ENCODE measurements around the gene MON2. TPM values are rescaled to one million over a fixed set of nuclear protein-coding genes. Genes with fewer than 3 reads are reported as not detected.

Gene MON2
- total RNA-seq, 1 experiment from 2014 or later, result 30.1 TPM

DNA sequence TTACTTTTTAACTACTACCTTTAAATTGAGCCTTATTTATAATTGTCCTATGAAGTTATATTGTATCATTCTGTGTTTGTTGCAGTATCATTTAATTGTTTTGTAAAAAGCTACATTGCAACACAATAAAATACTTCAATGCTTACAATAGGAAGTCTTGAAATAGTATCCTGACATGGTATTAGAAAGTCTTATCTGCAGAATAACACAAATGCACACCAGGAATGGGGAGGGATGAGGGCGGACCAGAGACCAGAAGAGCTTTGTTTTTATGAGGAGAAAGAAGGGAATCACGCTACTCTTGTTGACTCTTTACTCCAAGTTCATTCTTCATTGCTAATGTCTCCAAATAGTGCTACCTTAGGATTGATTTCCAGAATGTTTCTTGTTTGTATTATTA, 120.2 kb downstream of the MON2 start:
- ChIA-PET CTCF (no interaction called here), POLR2A (no interaction called here)
- Histone ChIP-seq H3K27me3 (ENCODE audit: control insufficient read depth, insufficient read depth, low read length) (no peaks in the 10 kb centered on the region), H3K9me3 (ENCODE audit: control insufficient read depth, insufficient read depth, low read depth, low read length) (no peaks in the 10 kb centered on the region), H3K4me1 (ENCODE audit: control insufficient read depth, insufficient read depth, low read length) (no peaks in the 10 kb centered on the region), H3K36me3 (ENCODE audit: control insufficient read depth, insufficient read depth, low read length) (no peaks in the 10 kb centered on the region; the same call in 1 of the 2 replicates), H3K27ac (ENCODE audit: low read length) (no peak overlapping the region), H3K4me3 (ENCODE audit: low read depth in 2 of 2, low read length in 2 of 2) (no peak overlapping the region)
- ATAC-seq (no peak), DNase-seq (ENCODE audit: low read depth, low spot score) (no peak)
- no TSS peak for BruUV-seq (replicated peaks)
- in situ Hi-C loops (cut with HindIII; ENCODE audit: low pct_unique_long_range_greater_than_20kb, low sequenced_read_pairs) (no loop called here), intact Hi-C loops (cut with micrococcal nuclease; ENCODE audit: unreplicated experiment) (no loop called here)
- TF ChIP-seq SIN3A (IDR thresholded peaks at IDR 0.05; ENCODE audit: borderline replicate concordance, insufficient read depth, low read depth, low read length) (no peak), POLR2AphosphoS5 (IDR thresholded peaks at IDR 0.05; ENCODE audit: low read depth, low read length) (no peak), TCF7L2 (IDR thresholded peaks at IDR 0.05; ENCODE audit: low read depth, low read length) (no peak)
- TF ChIP-seq, protein P1, sequence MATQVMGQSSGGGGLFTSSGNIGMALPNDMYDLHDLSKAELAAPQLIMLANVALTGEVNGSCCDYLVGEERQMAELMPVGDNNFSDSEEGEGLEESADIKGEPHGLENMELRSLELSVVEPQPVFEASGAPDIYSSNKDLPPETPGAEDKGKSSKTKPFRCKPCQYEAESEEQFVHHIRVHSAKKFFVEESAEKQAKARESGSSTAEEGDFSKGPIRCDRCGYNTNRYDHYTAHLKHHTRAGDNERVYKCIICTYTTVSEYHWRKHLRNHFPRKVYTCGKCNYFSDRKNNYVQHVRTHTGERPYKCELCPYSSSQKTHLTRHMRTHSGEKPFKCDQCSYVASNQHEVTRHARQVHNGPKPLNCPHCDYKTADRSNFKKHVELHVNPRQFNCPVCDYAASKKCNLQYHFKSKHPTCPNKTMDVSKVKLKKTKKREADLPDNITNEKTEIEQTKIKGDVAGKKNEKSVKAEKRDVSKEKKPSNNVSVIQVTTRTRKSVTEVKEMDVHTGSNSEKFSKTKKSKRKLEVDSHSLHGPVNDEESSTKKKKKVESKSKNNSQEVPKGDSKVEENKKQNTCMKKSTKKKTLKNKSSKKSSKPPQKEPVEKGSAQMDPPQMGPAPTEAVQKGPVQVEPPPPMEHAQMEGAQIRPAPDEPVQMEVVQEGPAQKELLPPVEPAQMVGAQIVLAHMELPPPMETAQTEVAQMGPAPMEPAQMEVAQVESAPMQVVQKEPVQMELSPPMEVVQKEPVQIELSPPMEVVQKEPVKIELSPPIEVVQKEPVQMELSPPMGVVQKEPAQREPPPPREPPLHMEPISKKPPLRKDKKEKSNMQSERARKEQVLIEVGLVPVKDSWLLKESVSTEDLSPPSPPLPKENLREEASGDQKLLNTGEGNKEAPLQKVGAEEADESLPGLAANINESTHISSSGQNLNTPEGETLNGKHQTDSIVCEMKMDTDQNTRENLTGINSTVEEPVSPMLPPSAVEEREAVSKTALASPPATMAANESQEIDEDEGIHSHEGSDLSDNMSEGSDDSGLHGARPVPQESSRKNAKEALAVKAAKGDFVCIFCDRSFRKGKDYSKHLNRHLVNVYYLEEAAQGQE (IDR thresholded peaks at IDR 0.05; ENCODE audit: insufficient read depth in 1 of 2, low read depth in 2 of 2, low read length in 1 of 2), result no peak
- TF ChIP-seq, protein P2, sequence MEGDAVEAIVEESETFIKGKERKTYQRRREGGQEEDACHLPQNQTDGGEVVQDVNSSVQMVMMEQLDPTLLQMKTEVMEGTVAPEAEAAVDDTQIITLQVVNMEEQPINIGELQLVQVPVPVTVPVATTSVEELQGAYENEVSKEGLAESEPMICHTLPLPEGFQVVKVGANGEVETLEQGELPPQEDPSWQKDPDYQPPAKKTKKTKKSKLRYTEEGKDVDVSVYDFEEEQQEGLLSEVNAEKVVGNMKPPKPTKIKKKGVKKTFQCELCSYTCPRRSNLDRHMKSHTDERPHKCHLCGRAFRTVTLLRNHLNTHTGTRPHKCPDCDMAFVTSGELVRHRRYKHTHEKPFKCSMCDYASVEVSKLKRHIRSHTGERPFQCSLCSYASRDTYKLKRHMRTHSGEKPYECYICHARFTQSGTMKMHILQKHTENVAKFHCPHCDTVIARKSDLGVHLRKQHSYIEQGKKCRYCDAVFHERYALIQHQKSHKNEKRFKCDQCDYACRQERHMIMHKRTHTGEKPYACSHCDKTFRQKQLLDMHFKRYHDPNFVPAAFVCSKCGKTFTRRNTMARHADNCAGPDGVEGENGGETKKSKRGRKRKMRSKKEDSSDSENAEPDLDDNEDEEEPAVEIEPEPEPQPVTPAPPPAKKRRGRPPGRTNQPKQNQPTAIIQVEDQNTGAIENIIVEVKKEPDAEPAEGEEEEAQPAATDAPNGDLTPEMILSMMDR (IDR thresholded peaks at IDR 0.05), result no peak

DNA sequence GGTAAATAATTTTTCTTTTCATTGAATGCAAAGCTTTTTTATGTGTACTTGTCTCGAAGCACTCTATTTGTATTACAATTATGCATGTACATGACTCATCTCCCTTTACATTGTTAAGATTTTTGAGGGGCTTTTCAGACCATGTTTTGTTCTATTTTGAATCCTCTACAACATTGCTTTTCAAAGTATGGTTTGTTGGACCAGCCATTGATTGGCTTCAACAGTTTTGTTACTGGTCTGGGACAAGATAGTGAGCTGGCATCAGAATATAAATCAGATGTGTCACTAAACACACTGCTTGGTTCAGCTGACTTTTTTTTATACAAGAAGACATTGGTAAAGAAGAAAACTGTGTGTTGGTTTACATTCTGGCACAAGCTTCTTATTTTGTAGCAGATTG, 122.3 kb downstream of the MON2 start:
- no peak overlapping the region for H3K27ac ChIP-seq (ENCODE audit: low read length)
- no peaks in the 10 kb centered on the region for H3K9me3 ChIP-seq (ENCODE audit: control insufficient read depth, insufficient read depth, low read depth, low read length)
- POLR2A ChIA-PET, result no interaction called here
- in situ Hi-C loops (cut with HindIII; ENCODE audit: low pct_unique_long_range_greater_than_20kb, low sequenced_read_pairs), result no loop called here
- BruUV-seq (replicated peaks), result no TSS peak
- no peak for ATAC-seq
- intact Hi-C loops (cut with micrococcal nuclease; ENCODE audit: unreplicated experiment), result no loop called here
- CTCF ChIA-PET, result no interaction called here
- H3K36me3 ChIP-seq (ENCODE audit: control insufficient read depth, insufficient read depth, low read length), result no peaks in the 10 kb centered on the region; the same call in 1 of the 2 replicates
- no peaks in the 10 kb centered on the region for H3K4me1 ChIP-seq (ENCODE audit: control insufficient read depth, insufficient read depth, low read length)
- no peak overlapping the region for H3K4me3 ChIP-seq (ENCODE audit: low read depth in 2 of 2, low read length in 2 of 2)
- H3K27me3 ChIP-seq (ENCODE audit: control insufficient read depth, insufficient read depth, low read length), result no peaks in the 10 kb centered on the region
- TF ChIP-seq, protein P2 (IDR thresholded peaks at IDR 0.05), result no peak
- TF ChIP-seq SIN3A (IDR thresholded peaks at IDR 0.05; ENCODE audit: borderline replicate concordance, insufficient read depth, low read depth, low read length) (no peak), TCF7L2 (IDR thresholded peaks at IDR 0.05; ENCODE audit: low read depth, low read length) (no peak), POLR2AphosphoS5 (IDR thresholded peaks at IDR 0.05; ENCODE audit: low read depth, low read length) (no peak)
- TF ChIP-seq, protein P1 (IDR thresholded peaks at IDR 0.05; ENCODE audit: insufficient read depth in 1 of 2, low read depth in 2 of 2, low read length in 1 of 2), result no peak
- DNase-seq (ENCODE audit: low read depth, low spot score), result no peak
